HG03558 (cell line): Measurements from ENCODE around the gene ACP1.

Experiments
- ATAC-seq: cut with Tn5 transposase; IDR thresholded peaks from one replicate; pipeline ENCODE4 v1.9.1; 2021; ENCODE audit warnings: moderate number of reproducible peaks; ENCODE audit not compliant: unreplicated experiment; ENCODE audit errors: extremely low read depth

ACP1 gene

DNA sequence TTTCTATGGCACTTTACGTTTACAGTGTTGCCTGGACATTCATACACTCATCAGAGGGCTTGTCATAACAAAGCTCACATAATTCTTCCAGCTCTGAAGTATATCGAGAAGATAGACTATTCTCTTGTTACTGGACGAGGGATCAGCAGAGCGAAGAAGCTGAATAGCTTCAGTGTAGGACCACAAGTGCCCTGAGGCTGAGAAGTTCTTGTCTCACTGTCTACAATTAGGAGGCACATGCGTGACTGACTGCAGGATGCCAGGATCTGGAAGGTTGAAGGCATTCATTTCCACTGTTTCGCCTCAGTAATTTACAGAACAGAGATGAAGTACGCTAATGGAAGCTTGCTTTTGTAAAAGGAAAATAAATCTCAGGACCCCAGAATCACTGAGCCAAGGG, 10.5 kb upstream of the ACP1 start:
- ATAC-seq, result no peak

DNA sequence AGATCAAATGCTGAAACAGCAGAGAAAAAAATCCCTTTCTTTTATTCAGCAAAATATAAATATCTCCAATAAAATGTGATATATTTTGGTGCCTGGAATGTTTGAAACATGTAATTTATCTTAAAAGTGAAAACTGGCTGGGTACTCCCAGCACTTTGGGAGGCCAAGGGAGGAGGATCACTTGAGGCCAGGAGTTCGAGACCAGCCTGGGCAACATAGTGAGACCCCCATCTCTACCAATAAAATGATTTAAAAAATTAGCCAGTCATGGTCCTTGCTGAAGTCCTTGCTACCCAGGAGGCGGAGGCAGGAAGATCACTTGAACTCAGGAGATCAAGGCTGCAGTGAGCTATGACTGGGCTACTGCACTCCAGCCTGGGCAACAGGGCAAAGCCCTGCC, 9.6 kb upstream of the ACP1 start:
- ATAC-seq, result no peak

DNA sequence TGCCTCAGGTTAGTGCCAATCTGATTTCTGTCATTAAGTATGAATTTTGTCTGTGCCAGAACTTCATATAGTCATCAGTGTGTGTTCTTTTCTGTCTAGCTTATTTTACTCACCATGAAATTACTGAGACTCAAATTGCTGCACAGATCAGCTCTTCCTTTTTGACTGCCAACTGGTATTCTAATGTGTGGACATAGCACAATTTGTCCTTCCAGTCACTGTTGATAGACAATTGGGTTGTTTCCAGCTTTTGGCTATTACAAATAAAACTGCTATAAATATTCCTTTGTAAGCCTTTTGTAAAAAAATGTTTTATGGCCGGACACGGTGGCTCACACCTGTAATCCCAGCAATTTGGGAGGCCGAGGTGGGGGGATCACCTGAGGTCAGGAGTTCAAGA, 8.7 kb upstream of the ACP1 start:
- ATAC-seq, result no peak

DNA sequence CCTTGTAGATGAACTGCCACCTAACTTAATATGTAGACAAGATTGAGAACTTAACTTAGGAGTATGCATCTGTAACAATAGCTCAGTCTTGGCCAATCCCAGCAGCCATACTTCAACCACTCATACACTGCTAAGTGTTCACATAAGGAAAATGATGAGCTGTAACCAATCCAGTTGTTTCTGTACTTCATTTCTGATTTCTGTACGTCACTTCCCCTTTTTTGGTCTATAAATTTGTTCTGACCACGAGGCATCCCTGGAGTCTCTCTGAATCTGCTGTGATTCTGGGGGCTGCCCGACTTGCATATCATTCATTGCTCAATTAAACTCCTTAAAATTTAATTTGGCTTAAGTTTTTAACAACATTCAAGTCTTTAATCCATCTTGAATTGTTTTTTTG, 7.3 kb upstream of the ACP1 start:
- no peak for ATAC-seq

DNA sequence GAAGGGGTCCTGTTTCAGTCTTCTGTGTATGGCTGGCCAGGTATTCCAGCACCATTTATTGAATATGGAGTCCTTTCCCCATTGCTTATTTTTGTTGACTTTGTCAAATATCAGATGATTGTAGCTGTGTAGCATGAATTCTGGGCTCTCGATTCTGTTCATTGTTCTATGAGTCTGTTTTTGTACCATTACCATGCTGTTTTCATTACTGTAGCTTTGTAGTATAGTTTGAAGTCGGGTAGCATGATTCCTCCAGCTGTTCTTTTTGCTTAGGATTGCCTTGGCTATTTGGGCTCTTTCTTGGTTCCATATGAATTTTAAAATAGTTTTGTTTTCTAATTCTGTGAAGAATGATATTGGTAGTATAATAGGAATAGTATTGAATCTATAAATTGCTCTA, 6.9 kb upstream of the ACP1 start:
- no peak for ATAC-seq

DNA sequence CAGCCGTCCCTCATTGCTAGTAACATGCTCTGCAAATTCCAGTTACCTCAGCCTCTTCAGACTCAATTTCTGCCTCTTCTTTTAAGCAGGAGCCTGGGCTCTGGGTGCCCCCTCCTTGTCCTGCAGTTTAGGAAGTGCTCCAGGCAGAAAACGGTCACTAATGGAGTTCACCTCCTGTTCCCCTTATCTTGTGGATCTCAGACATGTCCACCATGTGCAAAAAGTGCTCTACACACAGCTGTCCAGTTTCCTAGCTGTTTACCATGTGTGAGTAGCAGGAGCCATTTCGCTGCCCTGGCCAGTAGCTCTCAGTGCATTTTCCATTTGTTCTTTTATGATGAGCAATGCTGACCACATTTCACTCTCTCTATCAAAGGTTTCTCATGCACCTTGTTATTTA, 5.8 kb upstream of the ACP1 start:
- ATAC-seq, result no peak

DNA sequence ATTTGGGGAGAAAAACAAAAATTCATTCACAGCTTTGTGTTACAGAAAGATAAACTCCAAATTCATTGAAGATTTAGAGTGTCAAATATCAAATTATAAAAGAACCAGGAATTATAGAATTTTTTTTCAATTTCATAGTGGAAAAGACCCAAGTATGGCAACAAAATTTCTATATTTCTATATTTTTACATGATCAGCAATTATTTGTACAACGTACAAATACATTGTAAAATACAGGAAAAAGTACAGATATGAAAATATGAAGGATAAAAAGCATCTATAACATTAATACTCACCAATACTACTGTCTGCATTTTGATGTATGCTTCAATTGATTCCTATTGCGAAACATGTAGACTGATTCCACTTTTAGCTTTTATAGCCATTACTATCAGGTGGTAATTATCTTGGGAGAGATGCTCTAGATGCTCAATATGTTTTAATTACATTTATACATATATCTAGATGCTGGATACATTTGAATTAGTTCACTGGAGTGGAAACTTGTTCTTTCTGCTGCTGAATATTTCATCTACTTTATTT, 4.9 kb upstream of the ACP1 start:
- no peak for ATAC-seq

DNA sequence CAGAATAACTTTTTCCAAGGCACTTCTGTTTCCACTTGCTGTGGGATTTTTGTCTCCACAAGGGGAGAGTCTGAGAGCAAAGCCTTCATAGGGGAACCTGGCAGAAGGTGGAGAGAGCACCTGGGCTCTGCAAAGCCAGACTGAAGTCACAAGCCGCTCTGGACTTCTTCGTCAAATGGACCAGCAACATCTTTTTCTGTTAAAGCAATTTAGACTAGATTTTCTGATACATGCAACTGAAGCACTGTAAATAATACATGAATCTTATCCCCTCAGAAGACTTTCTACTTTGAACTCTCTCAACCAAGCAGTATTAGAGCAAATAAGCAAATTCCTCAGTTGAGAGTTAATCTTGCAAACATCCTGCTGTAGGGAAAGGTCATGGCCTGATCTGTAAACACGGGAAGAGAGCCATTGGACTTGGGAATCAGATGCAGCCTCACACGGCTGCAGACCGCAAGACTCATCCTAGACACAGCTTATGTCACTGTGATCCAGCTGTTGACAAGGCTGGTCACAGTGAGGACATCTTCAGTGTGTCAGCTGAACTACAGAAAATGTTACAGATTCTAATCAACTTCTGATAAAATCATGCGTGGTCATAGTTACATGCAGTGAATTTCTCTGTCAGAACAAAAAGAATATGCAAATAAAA, 4.1 kb upstream of the ACP1 start:
- no peak for ATAC-seq

DNA sequence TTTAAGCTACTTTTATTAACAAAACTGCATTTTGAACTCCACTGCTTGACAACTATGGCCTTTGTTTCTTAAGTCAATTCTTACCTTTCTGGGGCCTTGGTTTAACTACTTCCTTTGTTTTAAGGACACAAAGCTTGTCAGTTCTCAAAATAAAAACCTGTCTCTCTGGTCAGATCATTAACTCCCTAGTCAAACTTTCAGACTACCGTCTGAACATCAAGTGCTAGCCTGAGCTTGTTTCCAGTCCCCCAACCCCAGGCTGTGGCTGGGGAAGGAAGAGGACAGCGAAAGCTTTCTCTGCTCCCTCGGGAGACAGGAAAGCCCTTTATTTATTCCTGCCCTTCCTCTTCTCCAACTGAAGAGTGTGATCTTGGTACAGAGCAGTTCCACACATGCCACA, 2.6 kb upstream of the ACP1 start:
- ATAC-seq, result no peak

DNA sequence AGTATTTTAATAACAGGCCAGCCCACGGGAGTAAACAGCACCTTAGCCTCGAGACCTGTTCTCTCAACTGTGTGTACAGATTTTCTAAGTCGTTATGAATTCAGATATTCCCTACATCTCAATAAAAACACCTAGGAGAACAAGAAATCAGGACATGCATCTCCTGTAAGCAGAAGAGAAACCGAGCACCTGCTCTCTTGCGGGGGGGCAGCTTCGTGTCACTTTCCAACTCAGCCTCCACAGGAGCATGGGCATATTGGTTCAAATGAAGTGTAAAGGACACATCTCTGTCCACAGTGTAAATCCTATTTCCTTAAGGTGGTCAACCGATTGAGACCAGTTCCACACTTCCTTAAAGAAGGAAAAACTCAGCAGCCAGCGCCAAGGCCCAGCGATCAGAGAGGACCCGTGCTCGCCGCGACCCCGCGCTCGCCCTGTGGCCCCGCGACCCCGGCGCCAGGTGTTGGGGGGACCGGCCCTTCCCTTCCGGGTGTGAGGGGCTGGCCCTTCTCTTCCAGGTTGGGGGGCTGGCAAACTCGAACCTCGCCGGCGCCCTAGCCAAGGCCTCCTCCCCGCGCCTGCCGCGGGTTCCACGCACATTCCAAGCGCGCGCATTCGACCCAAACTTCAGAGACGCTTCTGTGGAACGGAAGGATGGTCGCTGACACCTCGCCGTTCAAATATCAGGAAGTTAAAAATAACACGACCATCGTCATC, 1.6 kb upstream of the ACP1 start:
- ATAC-seq, result no peak

DNA sequence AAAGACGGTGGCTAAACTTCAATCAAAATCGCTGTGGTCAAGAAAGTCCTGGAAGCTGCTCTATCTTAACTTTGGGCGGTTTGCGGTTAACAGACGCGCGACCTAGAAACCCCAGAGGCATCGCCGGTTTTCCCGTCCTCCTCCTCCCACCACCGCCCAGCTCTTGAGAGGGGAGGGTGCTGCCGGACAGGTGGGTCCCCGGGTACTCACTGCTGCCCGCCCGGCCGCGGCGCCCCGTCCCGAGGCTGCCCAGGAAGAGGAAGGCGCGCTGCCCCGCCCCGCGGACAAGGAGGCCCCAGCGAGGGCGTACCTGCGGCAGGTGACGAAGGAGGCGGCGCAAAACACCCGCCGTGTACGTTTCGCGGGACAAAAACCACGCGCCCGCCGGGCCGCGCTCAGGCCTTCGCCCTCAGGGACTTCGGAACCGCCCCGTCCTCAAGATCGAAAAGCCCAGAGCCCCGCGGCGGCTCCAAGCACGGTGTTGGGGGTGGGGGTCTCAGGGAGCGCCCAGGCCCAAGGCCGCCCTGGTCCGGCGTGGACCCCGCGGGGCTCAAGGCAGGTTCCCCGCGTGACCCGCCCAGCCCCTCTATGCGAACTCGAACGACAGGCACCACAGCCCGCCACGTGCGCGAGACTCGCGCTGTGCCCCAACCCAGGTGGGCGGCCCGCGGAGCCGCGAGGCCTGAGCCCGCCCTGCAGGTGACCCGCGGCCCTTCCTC, 814 bp upstream of the ACP1 start, which contains the start of gene SH3YL1:
SH3YL1 (minus strand) TSS at position 259 of the 719 bp plus-strand sequence; CDS start at position 211, 48 bp downstream.
- ATAC-seq, result no peak

DNA sequence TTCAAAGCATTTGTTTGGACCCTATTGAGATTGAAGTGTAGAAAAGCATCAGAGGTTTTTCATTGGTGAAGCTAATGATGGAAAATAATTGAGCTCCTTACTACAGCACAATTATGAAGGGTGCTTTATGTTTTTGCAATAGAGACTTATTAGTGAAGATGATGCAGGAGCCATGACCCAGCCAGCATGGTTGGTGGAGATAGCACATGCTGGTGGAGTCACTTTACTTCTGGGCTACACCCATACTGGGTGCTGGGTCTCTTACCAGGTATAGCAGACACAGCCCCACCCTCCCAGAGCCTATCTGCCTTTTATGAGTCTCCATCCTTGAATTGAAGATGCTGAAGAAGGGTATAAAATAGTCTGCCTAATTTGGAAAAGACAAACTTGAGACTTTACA, 3.6 kb downstream of the ACP1 start:
- no peak for ATAC-seq

DNA sequence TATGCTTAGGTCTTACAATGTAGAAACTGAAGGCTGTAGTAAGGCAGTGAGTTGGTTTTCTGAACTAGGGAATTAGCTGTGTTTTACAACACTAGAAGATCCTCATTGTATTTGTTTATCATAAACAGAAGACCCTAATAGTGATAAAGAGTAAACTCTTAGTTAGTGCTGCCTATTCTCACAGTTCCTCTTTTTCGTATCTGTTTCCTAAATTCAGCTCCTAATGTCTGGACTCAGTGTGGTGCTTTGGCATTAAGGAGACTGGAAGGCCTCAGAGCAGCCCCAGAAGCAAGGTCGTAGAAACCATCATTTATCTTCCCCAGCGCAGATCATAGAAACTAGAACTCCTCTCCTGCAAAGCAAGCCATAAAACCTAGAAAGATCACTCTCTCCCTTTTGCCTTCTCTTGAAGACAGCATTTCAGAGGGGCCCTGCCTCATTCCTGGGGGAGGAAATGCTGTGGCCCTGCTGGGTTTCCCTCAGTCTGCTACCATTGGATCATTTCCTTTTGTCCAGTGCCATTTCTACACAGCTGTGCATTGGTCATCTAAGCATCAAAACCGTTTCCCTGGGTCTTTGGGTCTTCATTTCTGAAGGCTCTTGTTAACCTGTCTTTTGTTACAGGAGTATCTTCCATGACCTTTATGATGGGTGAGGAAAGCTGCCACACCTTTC, 4.7 kb downstream of the ACP1 start:
- no peak for ATAC-seq

DNA sequence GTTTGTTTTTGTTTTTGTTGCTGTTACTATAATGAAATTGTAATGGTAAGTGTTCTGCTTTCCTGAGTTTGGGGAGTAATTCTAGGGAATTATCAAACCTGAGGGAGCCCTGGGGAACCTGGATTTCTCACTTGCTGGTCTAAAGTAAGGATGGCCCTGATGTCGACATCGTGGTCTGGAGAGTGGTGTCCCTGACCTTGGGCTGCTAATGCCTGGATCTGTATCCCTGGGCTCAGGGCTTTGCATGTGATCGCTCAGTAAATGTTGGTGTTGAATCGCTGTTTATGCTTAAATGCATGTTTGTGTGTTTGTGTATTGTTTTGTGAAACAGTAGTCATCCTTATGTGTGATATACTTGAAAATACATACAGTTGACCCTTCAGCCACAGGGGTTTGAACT, 6.1 kb downstream of the ACP1 start:
- no peak for ATAC-seq

DNA sequence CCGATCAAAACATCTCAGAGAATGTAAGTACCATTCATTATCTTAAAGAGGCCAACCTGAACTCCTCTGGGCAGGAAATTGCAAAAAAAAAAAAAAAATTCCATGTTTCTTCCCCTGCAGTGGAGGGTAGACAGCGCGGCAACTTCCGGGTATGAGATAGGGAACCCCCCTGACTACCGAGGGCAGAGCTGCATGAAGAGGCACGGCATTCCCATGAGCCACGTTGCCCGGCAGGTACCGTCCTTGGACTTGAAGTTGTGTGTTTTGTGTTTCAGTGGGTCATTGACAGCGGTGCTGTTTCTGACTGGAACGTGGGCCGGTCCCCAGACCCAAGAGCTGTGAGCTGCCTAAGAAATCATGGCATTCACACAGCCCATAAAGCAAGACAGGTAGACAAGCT, 7.2 kb downstream of the ACP1 start:
- ATAC-seq, result no peak

DNA sequence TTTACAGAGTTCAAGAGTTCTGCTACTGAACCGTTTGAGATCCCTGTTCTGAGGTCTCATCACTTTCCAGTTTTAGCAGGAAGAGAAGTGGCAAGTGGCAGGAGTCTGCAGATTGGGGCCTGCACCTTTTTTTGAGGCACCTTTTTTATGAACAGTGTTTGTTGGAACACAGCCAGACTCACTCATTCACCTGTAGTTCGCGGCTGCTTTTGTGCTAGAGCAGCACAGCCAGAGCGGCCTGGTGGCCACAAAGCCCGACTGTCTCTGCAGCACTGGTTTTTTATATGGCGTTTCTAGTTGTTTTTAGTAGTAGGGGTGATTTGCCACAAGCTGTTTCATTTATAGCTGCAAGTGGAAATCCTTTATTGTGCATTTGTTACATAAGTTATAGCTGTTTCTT, 8.6 kb downstream of the ACP1 start:
- no peak for ATAC-seq

DNA sequence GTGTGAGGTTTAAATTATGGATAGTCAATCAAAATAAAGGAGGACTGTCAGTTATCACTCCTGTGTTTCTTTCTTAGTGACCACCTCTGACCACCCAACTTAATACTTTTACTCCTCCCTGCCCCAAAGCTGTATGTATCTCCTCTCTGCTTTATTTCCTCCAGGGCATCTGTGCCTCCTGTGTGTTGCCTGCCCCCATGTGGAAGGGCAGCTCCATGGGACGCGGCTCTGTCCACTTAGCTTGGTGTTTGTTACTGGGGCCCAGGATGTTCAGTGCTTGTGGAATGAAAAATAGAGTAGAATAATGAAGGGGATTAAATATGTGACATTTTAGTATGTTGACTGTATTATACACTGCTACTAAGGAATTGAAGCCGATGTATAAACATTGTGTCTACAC, 9.8 kb downstream of the ACP1 start:
- no peak for ATAC-seq

DNA sequence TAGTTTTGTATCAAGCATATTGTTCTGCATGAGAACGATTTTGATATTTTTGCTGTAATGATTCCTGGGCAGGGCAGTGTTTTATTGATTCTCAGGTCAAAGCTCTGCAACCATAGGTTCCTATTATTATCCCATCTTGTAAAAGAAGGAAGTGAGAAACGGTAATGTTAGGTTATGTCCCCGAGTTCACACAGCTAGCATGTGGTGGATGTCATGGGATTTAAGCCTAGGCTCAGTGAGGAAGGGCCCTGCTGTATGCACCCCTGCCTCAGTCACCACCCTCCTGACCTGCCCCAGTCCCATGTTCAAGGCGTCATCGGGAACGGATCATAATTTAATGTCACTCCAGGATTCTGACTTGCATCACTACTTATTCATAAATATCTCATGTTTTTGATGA, 10.7 kb downstream of the ACP1 start:
- peak; percentile 80 for ATAC-seq

DNA sequence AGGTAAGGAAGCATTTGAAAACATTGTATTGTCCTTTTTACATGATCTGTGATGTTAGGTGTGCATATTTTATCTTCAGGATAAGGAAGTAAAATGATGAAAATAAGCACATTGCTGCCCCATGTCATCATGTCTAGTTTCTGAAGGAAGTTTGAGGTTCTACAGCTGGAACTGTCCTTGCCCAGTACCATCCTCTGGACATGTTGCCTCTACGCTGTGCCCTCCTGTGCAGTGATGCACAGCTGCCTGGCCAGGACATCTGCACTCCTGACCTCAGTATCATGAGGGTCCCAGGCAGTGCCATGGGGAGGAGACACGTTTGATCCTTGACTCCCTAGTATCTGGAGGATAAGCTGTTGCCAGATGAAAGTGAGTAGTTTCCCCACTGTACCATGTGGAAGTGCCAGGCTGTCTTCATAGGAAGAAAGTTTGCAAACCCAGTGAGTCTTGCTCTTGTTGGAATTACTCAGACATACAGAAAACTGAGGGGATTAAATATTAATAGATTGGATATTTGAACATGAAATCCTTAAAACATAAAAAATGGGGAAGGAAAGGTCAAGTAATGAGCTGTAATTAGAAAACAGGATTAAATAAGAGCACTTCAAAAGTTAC, 13.7 kb downstream of the ACP1 start:
- no peak for ATAC-seq

DNA sequence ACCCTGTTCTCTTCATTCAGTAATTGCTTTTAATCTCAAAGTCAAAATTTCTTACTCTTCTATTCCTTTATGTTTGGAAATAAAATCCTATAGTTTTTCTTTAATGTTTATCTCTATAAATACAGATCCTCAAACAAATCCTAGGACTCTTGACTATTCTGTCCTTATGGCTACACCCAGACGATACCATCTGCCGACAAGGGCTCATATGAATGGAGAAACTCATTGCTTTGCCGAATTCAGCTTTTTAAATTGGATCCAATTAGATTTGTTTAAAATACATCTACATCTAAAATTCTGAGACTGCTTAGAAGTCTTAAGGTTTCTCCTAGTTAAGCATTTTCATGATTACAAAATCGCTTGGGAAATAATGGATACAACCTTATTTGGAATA, 14.2 kb downstream of the ACP1 start:
- no peak for ATAC-seq
